H1 (cell line): ENCODE data around the gene SLC25A21. TPM values are rescaled to one million over a fixed set of nuclear protein-coding genes. Genes with fewer than 3 reads are reported as not detected.

Source experiments
- CTCF ChIA-PET: fragments of 300-600 bp; sonication (Branson Sonifier 250); formaldehyde crosslinking; loops from one replicate; lab custom pipeline; 2021; ENCODE audit not compliant: partially characterized antibody; lab: Charles Lee
- POLR2A ChIA-PET: fragments of 300-600 bp; sonication (Branson Sonifier 250); formaldehyde crosslinking; loops from one replicate; lab custom pipeline; 2021; ENCODE audit warnings: inconsistent platforms; ENCODE audit not compliant: partially characterized antibody; lab: Charles Lee
- DNase-seq, 2 experiments: peaks; one replicate each; pipeline versions ENCODE4 v3.0.0 to v3.0.0-alpha.2; 2010 to 2022; ENCODE audit warnings: low spot score in 2 of 2, low read depth in 1 of 2, mixed read lengths in 1 of 2
- FAIRE-seq: peaks from 2 replicates; lab custom pipeline; 2011; peaks lifted over from hg19 to GRCh38; lab: Jason Lieb, UNC
- H2AFZ ChIP-seq: 2 replicates; pipeline ENCODE4 v1.8.1; 2012; ENCODE audit warnings: low read length, inconsistent platforms
- H2AK5ac ChIP-seq: 2 replicates; pipeline ENCODE4 v1.6.1; 2013; ENCODE audit warnings: low read depth, low read length
- H2BK120ac ChIP-seq: replicated peaks from 2 replicates; pipeline ENCODE3; 2013; ENCODE audit warnings: low read depth, low read length, inconsistent platforms
- H2BK12ac ChIP-seq: 2 replicates; pipeline ENCODE4 v1.6.1; 2013; ENCODE audit warnings: low read depth, low read length
- H2BK15ac ChIP-seq: 2 replicates; pipeline ENCODE4 v1.6.1; 2013; ENCODE audit warnings: low read length
- H2BK20ac ChIP-seq: 2 replicates; pipeline ENCODE4 v1.6.1; 2013; ENCODE audit warnings: low read length
- H2BK5ac ChIP-seq: 2 replicates; pipeline ENCODE4 v1.6.1; 2013; ENCODE audit warnings: low read depth, low read length
- H3K14ac ChIP-seq: 2 replicates; pipeline ENCODE4 v1.6.1; 2013; ENCODE audit warnings: inconsistent platforms; ENCODE audit not compliant: insufficient read length
- H3K18ac ChIP-seq: 2 replicates; pipeline ENCODE4 v1.6.1; 2013; ENCODE audit warnings: low read length; ENCODE audit errors: extremely low read depth
- H3K23ac ChIP-seq: 2 replicates; pipeline ENCODE4 v1.6.1; 2013; ENCODE audit warnings: inconsistent platforms; ENCODE audit not compliant: insufficient read length
- H3K23me2 ChIP-seq: 2 replicates; pipeline ENCODE4 v1.6.1; 2013; ENCODE audit warnings: low read depth, low read length
- H3K27ac ChIP-seq: 2 replicates; pipeline ENCODE4 v1.6.1; 2011; ENCODE audit warnings: low read depth, low read length, inconsistent platforms
- H3K27me3 ChIP-seq, 4 experiments: replicated peaks in 1 of 4; 1 replicate in 1 of 4; 2 replicates in 3 of 4; pipeline versions ENCODE4 v1.6.1 to v1.8.1; 2011 to 2013; ENCODE audit warnings: low read length in 3 of 4, mild to moderate bottlenecking in 3 of 4, inconsistent platforms in 2 of 4, mixed read lengths in 2 of 4, moderate library complexity in 1 of 4; ENCODE audit not compliant: control insufficient read depth in 3 of 4, insufficient read depth in 3 of 4; ENCODE audit errors: extremely low read depth in 1 of 4
- H3K36me3 ChIP-seq, 4 experiments: 2 replicates each; pipeline versions ENCODE4 v1.6.1 to v1.8.1; 2011 to 2013; ENCODE audit warnings: mild to moderate bottlenecking in 4 of 4, low read length in 3 of 4, moderate library complexity in 2 of 4, control low read depth in 1 of 4, inconsistent platforms in 1 of 4; ENCODE audit not compliant: insufficient read depth in 4 of 4, control insufficient read depth in 2 of 4
- H3K4ac ChIP-seq: replicated peaks from 2 replicates; pipeline ENCODE3; 2013; ENCODE audit warnings: low read length, low read depth, mixed read lengths, inconsistent platforms; ENCODE audit not compliant: insufficient read length
- H3K4me1 ChIP-seq, 4 experiments: replicated peaks in 1 of 4; 1 replicate in 1 of 4; 2 replicates in 3 of 4; pipeline versions ENCODE4 v1.6.1 to v1.8.1; 2011 to 2013; ENCODE audit warnings: low read length in 3 of 4, inconsistent platforms in 2 of 4, mixed read lengths in 1 of 4; ENCODE audit not compliant: insufficient read depth in 4 of 4, control insufficient read depth in 3 of 4
- H3K4me2 ChIP-seq, 2 experiments: 2 replicates each; pipeline versions ENCODE4 v1.6.1 to v1.8.1; 2011 to 2013; ENCODE audit warnings: low read depth in 2 of 2, low read length in 2 of 2, control low read depth in 1 of 2, inconsistent platforms in 1 of 2, mild to moderate bottlenecking in 1 of 2; ENCODE audit not compliant: insufficient read depth in 1 of 2
- H3K4me3 ChIP-seq, 4 experiments: fragments of 200-600, 300-600 bp in 1 of 4; sonication (generic), shearing (Covaris generic), sonication (Bioruptor Twin) in 1 of 4; 2 replicates each; pipeline versions ENCODE4 v1.5.1 to v1.8.1; 2011 to 2016; ENCODE audit warnings: low read length in 4 of 4, low read depth in 3 of 4, control low read depth in 2 of 4, inconsistent platforms in 2 of 4, mild to moderate bottlenecking in 2 of 4, mixed read lengths in 1 of 4, moderate library complexity in 1 of 4; ENCODE audit not compliant: insufficient read depth in 2 of 4; ENCODE audit errors: extremely low read depth in 1 of 4
- H3K56ac ChIP-seq: replicated peaks from 2 replicates; pipeline ENCODE3; 2013; ENCODE audit warnings: low read depth, mild to moderate bottlenecking, mixed read lengths, low read length, inconsistent platforms; ENCODE audit not compliant: insufficient read length
- H3K79me1 ChIP-seq: 2 replicates; pipeline ENCODE4 v1.6.1; 2013; ENCODE audit warnings: low read depth, low read length, control low read depth
- H3K79me2 ChIP-seq, 2 experiments: 2 replicates each; pipeline versions ENCODE4 v1.6.1 to v1.8.1; 2012 to 2013; ENCODE audit warnings: low read length in 2 of 2, mild to moderate bottlenecking in 2 of 2, inconsistent platforms in 1 of 2; ENCODE audit not compliant: insufficient read depth in 2 of 2, control insufficient read depth in 1 of 2
- H3K9ac ChIP-seq, 4 experiments: replicated peaks in 1 of 4; 1 replicate in 1 of 4; 2 replicates in 3 of 4; pipeline versions ENCODE4 v1.6.1 to v1.8.1; 2011 to 2013; ENCODE audit warnings: low read depth in 3 of 4, low read length in 3 of 4, control low read depth in 2 of 4, mild to moderate bottlenecking in 2 of 4, moderate library complexity in 2 of 4, inconsistent platforms in 1 of 4; ENCODE audit errors: extremely low read depth in 1 of 4
- H3K9me3 ChIP-seq, 2 experiments: 2 replicates each; pipeline versions ENCODE4 v1.6.1 to v1.8.1; 2012 to 2013; ENCODE audit warnings: mild to moderate bottlenecking in 2 of 2, moderate library complexity in 2 of 2, control low read depth in 1 of 2, inconsistent platforms in 1 of 2, low read depth in 1 of 2, low read length in 1 of 2, mixed read lengths in 1 of 2; ENCODE audit not compliant: insufficient read depth in 2 of 2
- H4K20me1 ChIP-seq, 2 experiments: replicated peaks in 1 of 2; 2 replicates each; pipeline versions ENCODE3 to v1.8.1; 2011 to 2013; ENCODE audit warnings: inconsistent platforms in 2 of 2, low read length in 2 of 2, mild to moderate bottlenecking in 1 of 2; ENCODE audit not compliant: insufficient read depth in 2 of 2, control insufficient read depth in 1 of 2
- H4K5ac ChIP-seq: 2 replicates; pipeline ENCODE4 v1.6.1; 2013; ENCODE audit warnings: low read length, low read depth, mixed read lengths, inconsistent platforms; ENCODE audit not compliant: insufficient read length
- H4K8ac ChIP-seq: 2 replicates; pipeline ENCODE4 v1.8.0; 2013; ENCODE audit warnings: mild to moderate bottlenecking, moderate library complexity, low read length, inconsistent platforms; ENCODE audit not compliant: insufficient read depth; ENCODE audit errors: extremely low read depth
- H4K91ac ChIP-seq: replicated peaks from 2 replicates; pipeline ENCODE3; 2013; ENCODE audit warnings: low read length, mixed read lengths, inconsistent platforms; ENCODE audit not compliant: insufficient read length
- GTF2F1 ChIP-seq: IDR thresholded peaks from 2 replicates; pipeline ENCODE4 v1.6.1; 2012; ENCODE audit warnings: low read depth, low read length, improper control_type of control experiment, borderline replicate concordance
- SIN3A ChIP-seq, 2 experiments: IDR thresholded peaks in 1 of 2; conservative IDR thresholded peaks in 1 of 2; 2 replicates each; pipeline ENCODE4 v1.6.1; 2011 to 2012; ENCODE audit warnings: low read length in 2 of 2, improper control_type of control experiment in 1 of 2, low read depth in 1 of 2, mild to moderate bottlenecking in 1 of 2
- SP2 ChIP-seq: IDR thresholded peaks from 2 replicates; pipeline ENCODE4 v1.6.1; 2012; ENCODE audit warnings: mild to moderate bottlenecking, low read length, inconsistent platforms
- WGBS, 2 experiments: shearing (Covaris generic) in 1 of 2; methylation state at CpG; one replicate each; pipeline versions ENCODE4 v1.1.6 to v1.1.7; 2013 to 2015; ENCODE audit warnings: low lambda C conversion rate in 2 of 2, mixed read lengths in 2 of 2, inconsistent platforms in 1 of 2, low coverage in 1 of 2, missing lambda C conversion rate in 1 of 2; ENCODE audit not compliant: insufficient replicate concordance in 2 of 2, insufficient coverage in 1 of 2, insufficient read length in 1 of 2; ENCODE audit errors: extremely low coverage in 1 of 2, missing lambda C conversion rate in 1 of 2; 5-methylcytosine and 5-hydroxymethylcytosine counted together
- polyA plus RNA-seq, 7 experiments: library from polyadenylated mRNA; depleted of rRNA in 3 of 7; stranded (reverse) in 5 of 7; unstranded in 2 of 7; fragments of >200 nt in 5 of 7; fragments of 200-250 nt in 2 of 7; gene quantifications; 1 replicate in 5 of 7; 2 replicates in 1 of 7; 4 replicates in 1 of 7; pipeline versions ENCODE4 v1.2.1 to v1.2.3, GENCODE V29; 2011 to 2013; ENCODE audit warnings: missing spikeins in 2 of 7, mixed read lengths in 2 of 7
- total RNA-seq: library from RNA; stranded (reverse); fragmentation: NEBNext Ultra II Directional; extraction: Animal tissue kit (Norgen Biotek cat#: 25700); gene quantifications from 2 replicates; pipeline ENCODE4 v1.2.1, GENCODE V29; 2021

Gene SLC25A21
- total and polyA plus RNA-seq, 2 of the 8 experiments (the other 6 are each of a cell fraction or from before 2014, with no cell fraction given) = 6.9 to 15.7 TPM

GRCh38 chr14:36835128-36835527 is 337.3 kb downstream of the SLC25A21 start:
- Histone ChIP-seq H2BK12ac (no peak overlapping the region), H4K91ac (no peak overlapping the region), H2BK20ac (no peak overlapping the region), H2BK5ac (no peak overlapping the region), H3K56ac (no peak overlapping the region), H2AFZ (no peak overlapping the region), H3K23ac (no peak overlapping the region), H3K9me3 (no peaks in the 10 kb centered on the region), H3K4me2 (no peak overlapping the region), H3K79me2 (no peaks in the 10 kb centered on the region), H3K4ac (no peak overlapping the region), H3K4me1 (peaks cover 0 to 5% (median 2%) of the 10 kb centered on the region in 4 experiments; a peak in 2 of 7 replicates), H3K4me3 (no peak overlapping the region), H3K27ac (no peak overlapping the region), H3K14ac (no peak overlapping the region), H3K9ac (no peak overlapping the region), H3K27me3 (no peaks in the 10 kb centered on the region), H2BK120ac (no peak overlapping the region), H4K20me1 (no peaks in the 10 kb centered on the region), H2AK5ac (no peak overlapping the region), H2BK15ac (no peak overlapping the region), H3K18ac (no peak overlapping the region), H3K79me1 (no peaks in the 10 kb centered on the region), H4K8ac (no peak overlapping the region), H4K5ac (no peak overlapping the region), H3K23me2 (no peaks in the 10 kb centered on the region), H3K36me3 (no peaks in the 10 kb centered on the region)
- 95% methylated on average over 2 of the region's 2 CpGs; no CpG with 5 or more reads in 1 of the 2 experiments for WGBS, 2 experiments
- CTCF ChIA-PET = no interaction called here
- peak; percentile 24 for FAIRE-seq
- no peak for DNase-seq
- POLR2A ChIA-PET = no interaction called here
- TF ChIP-seq SP2 (no peak), GTF2F1 (no peak), SIN3A (conservative IDR thresholded peaks at IDR 0.05 in 1 of 2, IDR thresholded peaks at IDR 0.05 in 1 of 2; ENCODE audit: low read depth in 1 of 2, low read length in 2 of 2) (no peak)
